Nephron (organoid): ENCODE measurements around the gene SLC2A13.

Experiments
- H3K27ac Mint-ChIP-seq, 3 experiments: 2 replicates each; pipeline ENCODE4 v1.8.0; 2020; ENCODE audit warnings: mixed read lengths in 3 of 3, mild to moderate bottlenecking in 2 of 3, moderate library complexity in 1 of 3
- H3K27me3 Mint-ChIP-seq: 2 replicates; pipeline ENCODE4 v1.8.0; 2021; ENCODE audit warnings: low read depth, mild to moderate bottlenecking, moderate library complexity, mixed read lengths
- H3K36me3 Mint-ChIP-seq: 2 replicates; pipeline ENCODE4 v1.8.0; 2020; ENCODE audit warnings: low read depth, mixed read lengths
- H3K4me1 Mint-ChIP-seq: 2 replicates; pipeline ENCODE4 v1.8.0; 2020; ENCODE audit warnings: mixed read lengths
- H3K4me3 Mint-ChIP-seq, 3 experiments: 2 replicates each; pipeline ENCODE4 v1.8.0; 2020; ENCODE audit warnings: mild to moderate bottlenecking in 3 of 3, mixed read lengths in 3 of 3, moderate library complexity in 2 of 3
- H3K9me3 Mint-ChIP-seq: 2 replicates; pipeline ENCODE4 v1.8.0; 2020; ENCODE audit warnings: mixed read lengths
- TF ChIP-seq, protein P1 (sequence below), 3 experiments: fragments of 200-600 bp; sonication (generic); IDR thresholded peaks; one replicate each; pipeline ENCODE4 v1.5.0; 2021; ENCODE audit warnings: antibody characterized with exemption in 3 of 3; ENCODE audit not compliant: unreplicated experiment in 3 of 3

Gene SLC2A13

DNA sequence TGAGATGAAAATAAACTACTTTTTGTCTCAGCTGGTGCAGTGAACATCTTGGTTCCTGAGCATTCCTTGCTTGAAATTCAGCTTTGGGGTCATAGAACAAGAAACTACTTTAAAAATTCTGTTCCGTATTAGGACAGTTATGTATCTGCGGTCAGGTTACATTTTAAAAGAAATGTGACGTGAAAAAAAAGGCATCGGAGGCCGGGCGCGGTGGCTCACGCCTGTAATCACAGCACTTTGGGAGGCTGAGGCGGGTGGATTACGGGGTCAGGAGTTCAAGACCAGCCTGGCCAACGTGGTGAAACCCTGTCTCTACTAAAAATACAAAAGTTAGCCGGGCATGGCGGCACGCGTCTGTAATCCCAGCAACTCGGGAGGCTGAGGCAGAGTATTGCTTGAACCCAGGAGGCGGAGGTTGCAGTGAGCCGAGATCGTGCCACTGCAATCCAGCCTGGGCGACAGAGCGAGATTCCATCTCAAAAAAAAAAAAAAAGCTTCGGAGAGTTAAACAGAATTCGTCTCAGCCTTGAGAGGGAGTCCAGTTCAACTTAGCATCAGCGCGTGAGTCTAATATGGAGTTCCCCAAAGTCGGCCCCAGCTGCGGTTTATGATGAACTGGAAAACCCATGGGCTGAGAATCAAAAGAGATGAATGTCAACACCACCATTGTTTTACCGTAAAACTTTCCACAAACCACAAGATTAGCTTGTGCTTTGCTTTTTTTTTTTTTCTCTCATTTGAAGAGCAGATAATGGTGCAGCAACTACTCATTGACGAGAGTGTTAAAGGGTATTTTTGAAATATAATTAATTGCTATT is 2.1 kb upstream of the SLC2A13 start:
- Mint-ChIP-seq H3K4me1 (peaks cover 16% of the 10 kb centered on the region), H3K36me3 (no peaks in the 10 kb centered on the region), H3K9me3 (no peaks in the 10 kb centered on the region)

GRCh38 chr12:40107098-40107802 is 1.4 kb upstream of the SLC2A13 start:
- Mint-ChIP-seq H3K27ac (peak overlapping the region in 2 of 3 experiments; percentile 5 to 24), H3K9me3 (no peaks in the 10 kb centered on the region), H3K4me1 (peaks cover 16% of the 10 kb centered on the region), H3K27me3 (peaks cover 18% of the 10 kb centered on the region), H3K4me3 (peak overlapping the region; percentile 82 to 84 (median 83)), H3K36me3 (no peaks in the 10 kb centered on the region)
- TF ChIP-seq, protein P1, sequence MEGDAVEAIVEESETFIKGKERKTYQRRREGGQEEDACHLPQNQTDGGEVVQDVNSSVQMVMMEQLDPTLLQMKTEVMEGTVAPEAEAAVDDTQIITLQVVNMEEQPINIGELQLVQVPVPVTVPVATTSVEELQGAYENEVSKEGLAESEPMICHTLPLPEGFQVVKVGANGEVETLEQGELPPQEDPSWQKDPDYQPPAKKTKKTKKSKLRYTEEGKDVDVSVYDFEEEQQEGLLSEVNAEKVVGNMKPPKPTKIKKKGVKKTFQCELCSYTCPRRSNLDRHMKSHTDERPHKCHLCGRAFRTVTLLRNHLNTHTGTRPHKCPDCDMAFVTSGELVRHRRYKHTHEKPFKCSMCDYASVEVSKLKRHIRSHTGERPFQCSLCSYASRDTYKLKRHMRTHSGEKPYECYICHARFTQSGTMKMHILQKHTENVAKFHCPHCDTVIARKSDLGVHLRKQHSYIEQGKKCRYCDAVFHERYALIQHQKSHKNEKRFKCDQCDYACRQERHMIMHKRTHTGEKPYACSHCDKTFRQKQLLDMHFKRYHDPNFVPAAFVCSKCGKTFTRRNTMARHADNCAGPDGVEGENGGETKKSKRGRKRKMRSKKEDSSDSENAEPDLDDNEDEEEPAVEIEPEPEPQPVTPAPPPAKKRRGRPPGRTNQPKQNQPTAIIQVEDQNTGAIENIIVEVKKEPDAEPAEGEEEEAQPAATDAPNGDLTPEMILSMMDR (IDR thresholded peaks at IDR 0.05; ENCODE audit: unreplicated experiment in 3 of 3) = peak; percentile 89 to 98 (median 95)

More for the DNA sequence above, 2.1 kb upstream of the SLC2A13 start:
- Mint-ChIP-seq H3K4me3 (peak overlapping the region; percentile 82 to 84 (median 83)), H3K27ac (peak overlapping the region in 2 of 3 experiments; percentile 5 to 24), H3K27me3 (peaks cover 21% of the 10 kb centered on the region)
- TF ChIP-seq, protein P1 (IDR thresholded peaks at IDR 0.05; ENCODE audit: unreplicated experiment in 3 of 3) = no peak

- Mint-ChIP-seq H3K27ac (peak overlapping the region; percentile 27 to 69 (median 47)), H3K4me3 (peak overlapping the region; percentile 82 to 84 (median 83)), H3K27me3 (peaks cover 18% of the 10 kb centered on the region), H3K36me3 (no peaks in the 10 kb centered on the region), H3K9me3 (no peaks in the 10 kb centered on the region), H3K4me1 (peaks cover 16% of the 10 kb centered on the region)
- TF ChIP-seq, protein P1 (IDR thresholded peaks at IDR 0.05; ENCODE audit: unreplicated experiment in 3 of 3) = no peak
Observed at GRCh38 chr12:40106655-40107054, 774 bp upstream of the SLC2A13 start.

DNA sequence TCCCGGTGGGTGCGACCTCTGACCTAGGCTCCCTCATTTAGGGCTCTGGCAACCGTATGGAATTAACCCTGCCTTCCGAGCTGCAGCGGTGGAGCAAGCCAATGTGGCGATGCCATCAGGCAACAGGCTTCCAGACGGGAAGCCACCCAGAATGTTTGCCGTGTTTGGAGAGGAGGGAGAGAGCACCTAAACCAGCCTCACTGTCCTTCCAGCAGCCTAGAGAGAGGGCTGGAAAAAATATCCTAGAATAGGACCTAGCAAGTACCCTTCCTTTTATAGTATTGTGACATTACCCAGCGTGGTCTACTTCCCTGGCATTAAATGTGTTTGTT is 287 bp upstream of the SLC2A13 start:
- no peaks in the 10 kb centered on the region for H3K9me3 Mint-ChIP-seq
- TF ChIP-seq, protein P1 (IDR thresholded peaks at IDR 0.05; ENCODE audit: unreplicated experiment in 3 of 3) = no peak
- peaks cover 18% of the 10 kb centered on the region for H3K27me3 Mint-ChIP-seq
- H3K4me1 Mint-ChIP-seq = peaks cover 16% of the 10 kb centered on the region
- peak overlapping the region; percentile 82 to 84 (median 83) for H3K4me3 Mint-ChIP-seq
- peak overlapping the region; percentile 27 to 69 (median 47) for H3K27ac Mint-ChIP-seq
- no peaks in the 10 kb centered on the region for H3K36me3 Mint-ChIP-seq

- Mint-ChIP-seq H3K4me1 (peaks cover 16% of the 10 kb centered on the region), H3K4me3 (peak overlapping the region; percentile 86 to 91 (median 88)), H3K27me3 (peaks cover 18% of the 10 kb centered on the region), H3K9me3 (no peaks in the 10 kb centered on the region), H3K27ac (no peak overlapping the region), H3K36me3 (no peaks in the 10 kb centered on the region)
- TF ChIP-seq, protein P1 (IDR thresholded peaks at IDR 0.05; ENCODE audit: unreplicated experiment in 3 of 3) = no peak
Observed at GRCh38 chr12:40105265-40105514, 691 bp downstream of the SLC2A13 start.
